GM21447 (cell line): ENCODE data around the gene KCNH8.

ENCODE experiments used
- ATAC-seq: cut with Tn5 transposase; IDR thresholded peaks from one replicate; pipeline ENCODE4 v1.9.1; 2021; ENCODE audit not compliant: unreplicated experiment

Gene KCNH8

GRCh38 chr3:19248767-19249166 is 100.5 kb downstream of the KCNH8 start:
- no peak for ATAC-seq

- ATAC-seq, result no peak
Measured at GRCh38 chr3:19250959-19251610, 102.8 kb downstream of the KCNH8 start.

GRCh38 chr3:19254189-19254588 is 105.9 kb downstream of the KCNH8 start:
- no peak for ATAC-seq

GRCh38 chr3:19254784-19255338 is 106.6 kb downstream of the KCNH8 start:
- ATAC-seq, result no peak

GRCh38 chr3:19256313-19256712 is 108.0 kb downstream of the KCNH8 start:
- ATAC-seq, result no peak

GRCh38 chr3:19263606-19264005 is 115.3 kb downstream of the KCNH8 start:
- ATAC-seq, result no peak

GRCh38 chr3:19264424-19264823 is 116.1 kb downstream of the KCNH8 start:
- ATAC-seq, result no peak

- no peak for ATAC-seq
Measured at GRCh38 chr3:19267040-19267439, 118.7 kb downstream of the KCNH8 start.

GRCh38 chr3:19270481-19270880 is 122.2 kb downstream of the KCNH8 start:
- ATAC-seq, result no peak

- ATAC-seq, result no peak
Measured at GRCh38 chr3:19272296-19272695, 124.0 kb downstream of the KCNH8 start.

GRCh38 chr3:19273091-19273490 is 124.8 kb downstream of the KCNH8 start:
- ATAC-seq, result no peak

GRCh38 chr3:19274576-19274975 is 126.3 kb downstream of the KCNH8 start:
- ATAC-seq, result no peak

- no peak for ATAC-seq
Measured at GRCh38 chr3:19284974-19285373, 136.7 kb downstream of the KCNH8 start.

GRCh38 chr3:19293295-19293694 is 145.0 kb downstream of the KCNH8 start:
- ATAC-seq, result no peak

- ATAC-seq, result no peak
Measured at GRCh38 chr3:19295208-19295607, 146.9 kb downstream of the KCNH8 start.

- no peak for ATAC-seq
Measured at GRCh38 chr3:19331931-19332330, 183.6 kb downstream of the KCNH8 start.

GRCh38 chr3:19334120-19334519 is 185.8 kb downstream of the KCNH8 start:
- ATAC-seq, result no peak

- ATAC-seq, result no peak
Measured at GRCh38 chr3:19338769-19339168, 190.5 kb downstream of the KCNH8 start.

GRCh38 chr3:19342389-19342788 is 194.1 kb downstream of the KCNH8 start:
- no peak for ATAC-seq

- ATAC-seq, result no peak
Measured at GRCh38 chr3:19346759-19347158, 198.4 kb downstream of the KCNH8 start.

GRCh38 chr3:19347671-19348070 is 199.4 kb downstream of the KCNH8 start:
- no peak for ATAC-seq

GRCh38 chr3:19348500-19348899 is 200.2 kb downstream of the KCNH8 start:
- ATAC-seq, result no peak

- no peak for ATAC-seq
Measured at GRCh38 chr3:19348941-19349564, 200.7 kb downstream of the KCNH8 start.
